Heart left ventricle (tissue), 13 donors: ENCODE data around the gene SLC44A5.
"Not testable (repeated sequence)": the region's sequence is repeated elsewhere in the genome, so short reads cannot be mapped to it uniquely, and the experiment has no call there.

Experiments used
- POLR2A ChIP-seq, 2 donors: fragments of 450-650 bp; IDR thresholded peaks; one replicate each; pipeline ENCODE4 v1.6.1; 2017; ENCODE audit warnings: antibody characterized with exemption in 2 of 2, mild to moderate bottlenecking in 2 of 2, moderate library complexity in 2 of 2
- TF ChIP-seq, protein P1 (sequence below), 12 donors: fragments of 200-600 bp; sonication (generic) in 4 of 12; IDR thresholded peaks; one replicate each; pipeline versions ENCODE4 v1.5.0 to v1.8.0; 2018 to 2022; ENCODE audit warnings: antibody characterized with exemption in 12 of 12, mild to moderate bottlenecking in 5 of 12
- donor health status: ischemic (EF 13 %, LVEDD 7.1; RV severe dilation, severe dysfunction).
- donor health status: DM: no; HTN: yes; CAD: no.
- donor health status: DM: no; HTN: no; CAD: no.
- donor health status: ischemic (EF 25% LVEDD 6.9; RV normal size, moderate dysfunction).
- donor health status: ischemic (EF 25% LVEDD 5.7; RV mildly dilated, moderate dysfunction).
- donor health status: ischemic (EF 35%, LVEDD 5.7; RV mildly dilated, moderate dysfunction).
- donor health status: nonischemic (EF 11% LVEDD 7.7; RV severe dilation, severe dysfunction).
- donor health status: DM: yes; HTN: yes; CAD: no.
- donor health status: PGD.
- donor health status: ischemic (EF 29% LVEDD 5.4; RV normal size, mild dysfunction).
- donor health status: nonischemic (EF 23%, LVEDD 6.1; RV moderate dilation, normal function).

DNA sequence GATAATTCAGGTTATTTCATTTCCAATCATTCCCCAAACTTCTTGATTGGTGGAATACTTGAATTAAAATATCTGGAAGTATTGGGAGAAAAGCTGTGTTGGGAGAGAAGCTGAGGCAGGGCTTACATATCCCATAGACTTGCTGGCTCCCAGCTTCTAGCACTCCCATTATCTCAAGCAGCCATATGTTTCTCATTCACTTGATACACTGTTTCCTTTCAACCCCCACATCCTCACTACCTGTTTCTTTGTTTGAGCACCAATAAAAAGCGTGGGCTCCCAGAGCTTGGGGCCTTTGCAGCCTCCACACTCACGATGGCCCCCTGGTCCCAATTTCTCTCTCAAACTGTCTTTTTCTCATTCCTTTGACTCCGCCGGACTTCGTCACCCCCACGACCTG lies 256.6 kb downstream of the SLC44A5 start:
- TF ChIP-seq, protein P1, sequence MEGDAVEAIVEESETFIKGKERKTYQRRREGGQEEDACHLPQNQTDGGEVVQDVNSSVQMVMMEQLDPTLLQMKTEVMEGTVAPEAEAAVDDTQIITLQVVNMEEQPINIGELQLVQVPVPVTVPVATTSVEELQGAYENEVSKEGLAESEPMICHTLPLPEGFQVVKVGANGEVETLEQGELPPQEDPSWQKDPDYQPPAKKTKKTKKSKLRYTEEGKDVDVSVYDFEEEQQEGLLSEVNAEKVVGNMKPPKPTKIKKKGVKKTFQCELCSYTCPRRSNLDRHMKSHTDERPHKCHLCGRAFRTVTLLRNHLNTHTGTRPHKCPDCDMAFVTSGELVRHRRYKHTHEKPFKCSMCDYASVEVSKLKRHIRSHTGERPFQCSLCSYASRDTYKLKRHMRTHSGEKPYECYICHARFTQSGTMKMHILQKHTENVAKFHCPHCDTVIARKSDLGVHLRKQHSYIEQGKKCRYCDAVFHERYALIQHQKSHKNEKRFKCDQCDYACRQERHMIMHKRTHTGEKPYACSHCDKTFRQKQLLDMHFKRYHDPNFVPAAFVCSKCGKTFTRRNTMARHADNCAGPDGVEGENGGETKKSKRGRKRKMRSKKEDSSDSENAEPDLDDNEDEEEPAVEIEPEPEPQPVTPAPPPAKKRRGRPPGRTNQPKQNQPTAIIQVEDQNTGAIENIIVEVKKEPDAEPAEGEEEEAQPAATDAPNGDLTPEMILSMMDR (IDR thresholded peaks at IDR 0.05) = not testable (repeated sequence)
- TF ChIP-seq POLR2A (IDR thresholded peaks at IDR 0.05) = not testable (repeated sequence)
